K562 (cell line): ENCODE results near the gene EYA2. TPM values are rescaled to one million over a fixed set of nuclear protein-coding genes. Genes with fewer than 3 reads are reported as not detected.

Source experiments
- ARNT ChIP-seq, 2 experiments: fragments of 450-650 bp; IDR thresholded peaks; 2 replicates each; pipeline ENCODE4 v1.6.1; 2016; ENCODE audit warnings: mild to moderate bottlenecking in 1 of 2
- CXXC5 ChIP-seq: fragments of 250-450 bp; sonication (Bioruptor Pico); IDR thresholded peaks from 2 replicates; pipeline ENCODE4 v1.8.0; 2022; ENCODE audit warnings: inconsistent platforms, mild to moderate bottlenecking, moderate library complexity
- E2F3 ChIP-seq: fragments of 250-450 bp; sonication (Bioruptor Pico); IDR thresholded peaks from 2 replicates; pipeline ENCODE4 v1.4.0; 2020; ENCODE audit warnings: mild to moderate bottlenecking
- GTF2B ChIP-seq: IDR thresholded peaks from 2 replicates; pipeline ENCODE4 v1.6.1; 2011; ENCODE audit not compliant: insufficient read length; ENCODE audit errors: extremely low read depth
- NFIX ChIP-seq: fragments of 250-450 bp; sonication (Bioruptor Pico); IDR thresholded peaks from 2 replicates; pipeline ENCODE4 v1.4.0; 2020; ENCODE audit warnings: low read depth, mild to moderate bottlenecking, moderate library complexity
- NUFIP1 ChIP-seq: fragments of 450-650 bp; IDR thresholded peaks from 2 replicates; pipeline ENCODE4 v1.6.1; 2018; ENCODE audit not compliant: partially characterized antibody
- PPARD ChIP-seq: fragments of 250-450 bp; sonication (Bioruptor Pico); IDR thresholded peaks from 2 replicates; pipeline ENCODE4 v1.8.0; 2022; ENCODE audit warnings: inconsistent platforms, mild to moderate bottlenecking, moderate library complexity
- RREB1 ChIP-seq: fragments of 250-450 bp; sonication (Bioruptor Pico); IDR thresholded peaks from 2 replicates; pipeline ENCODE4 v1.4.0; 2020
- SIX5 ChIP-seq, 2 experiments: IDR thresholded peaks; 2 replicates each; pipeline ENCODE4 v1.6.1; 2011; ENCODE audit warnings: low read length in 2 of 2, borderline replicate concordance in 1 of 2, low read depth in 1 of 2, mild to moderate bottlenecking in 1 of 2, moderate library complexity in 1 of 2; ENCODE audit not compliant: insufficient read depth in 1 of 2
- TFAM ChIP-seq: fragments of 250-450 bp; sonication (Bioruptor Pico); conservative IDR thresholded peaks from 2 replicates; pipeline ENCODE4 v1.5.0; 2021; ENCODE audit warnings: mild to moderate bottlenecking, moderate library complexity
- ZNF280B ChIP-seq: fragments of 250-450 bp; sonication (Bioruptor Pico); IDR thresholded peaks from 2 replicates; pipeline ENCODE4 v1.5.1; 2021; ENCODE audit warnings: mild to moderate bottlenecking
- ZNF311 ChIP-seq: fragments of 250-450 bp; sonication (Bioruptor Pico); IDR thresholded peaks from 2 replicates; pipeline ENCODE4 v1.4.0; 2020; ENCODE audit warnings: mild to moderate bottlenecking, moderate library complexity
- ZNF589 ChIP-seq: fragments of 200-800 bp; sonication (Bioruptor generic); IDR thresholded peaks from 2 replicates; pipeline ENCODE4 v1.6.1; 2016; ENCODE audit warnings: low read depth, missing genetic modification characterization, missing compliant biosample characterization
- ZNF695 ChIP-seq: fragments of 450-650 bp; formaldehyde crosslinking; IDR thresholded peaks from 2 replicates; pipeline ENCODE4 v1.4.0; 2020; ENCODE audit warnings: mild to moderate bottlenecking, moderate library complexity
- polyA plus RNA-seq, 8 experiments: library from polyadenylated mRNA; depleted of rRNA in 4 of 8; stranded (reverse) in 5 of 8; unstranded in 3 of 8; fragments of >200 nt; fragmentation: Nextera tagmentation in 2 of 8; fragmentation: Illumina TruSeq in 1 of 8; extraction: Ambion mirVana in 2 of 8; extraction: Trizol in 1 of 8; gene quantifications; 2 replicates each; pipeline versions ENCODE4 v1.2.1 to v1.2.3, GENCODE V29; 2011 to 2014; ENCODE audit warnings: inconsistent platforms in 1 of 8, missing spikeins in 1 of 8
- total RNA-seq, 7 experiments: library from RNA; depleted of rRNA in 6 of 7; stranded (reverse); fragments of >200 nt in 6 of 7; fragmentation: Illumina TruSeq in 2 of 7; extraction: Trizol in 2 of 7; gene quantifications; 2 replicates each; pipeline versions ENCODE4 v1.2.1 to v1.2.3, GENCODE V29; 2011 to 2021; ENCODE audit warnings: low replicate concordance in 1 of 7

EYA2 gene
- total and polyA plus RNA-seq, 9 of the 15 experiments (the other 6 are each of a cell fraction or from before 2014, with no cell fraction given) = 0.03 TPM; not detected in 8

- TF ChIP-seq ZNF311 (CRISPR knock-in tag) (no peak), GTF2B (no peak), ZNF280B (no peak), E2F3 (CRISPR knock-in tag) (no peak), ZNF589 (CRISPR knock-in tag) (no peak), PPARD (CRISPR knock-in tag) (no peak), NUFIP1 (no peak), CXXC5 (CRISPR knock-in tag) (peak; percentile 50; the same call in 1 of the 2 replicates), NFIX (CRISPR knock-in tag) (no peak), SIX5 (IDR thresholded peaks at IDR 0.05; ENCODE audit: borderline replicate concordance in 1 of 2, insufficient read depth in 1 of 2, low read depth in 1 of 2, low read length in 2 of 2) (no peak), ARNT (IDR thresholded peaks at IDR 0.05) (no peak), ZNF695 (no peak), TFAM (CRISPR knock-in tag) (no peak), RREB1 (CRISPR knock-in tag) (0 out of 2 replicates have a peak, but pooled peaks have one; percentile 50)
These were observed 301.7 kb downstream of the EYA2 start (continued) for GRCh38 chr20:47196091-47197081.
